ENCODE results near the gene ZNF639.
"Not testable (repeated sequence)": the region's sequence is repeated elsewhere in the genome, so short reads cannot be mapped to it uniquely, and the experiment has no call there.

Gene ZNF639

GRCh38 chr3:179322286-179323196 is at the start of gene ZNF639:
ZNF639 (plus strand) TSS chr3:179323031; CDS start chr3:179328294, 5,263 bp downstream.
- DNase-seq (ENCODE audit: low read depth): peak; percentile 78

GRCh38 chr3:179274434-179274833 is 48.4 kb upstream of the ZNF639 start:
- not testable (repeated sequence) for DNase-seq (ENCODE audit: low read depth)

- DNase-seq (ENCODE audit: low read depth): no peak
Measured at GRCh38 chr3:179276001-179276400, 46.8 kb upstream of the ZNF639 start.

GRCh38 chr3:179276743-179277142 is 46.1 kb upstream of the ZNF639 start:
- DNase-seq (ENCODE audit: low read depth): no peak

GRCh38 chr3:179278151-179278550 is 44.7 kb upstream of the ZNF639 start:
- DNase-seq (ENCODE audit: low read depth): no peak

GRCh38 chr3:179278932-179279693 is 43.7 kb upstream of the ZNF639 start:
- no peak for DNase-seq (ENCODE audit: low read depth)

GRCh38 chr3:179279837-179280236 is 43.0 kb upstream of the ZNF639 start:
- DNase-seq (ENCODE audit: low read depth): no peak

- no peak for DNase-seq (ENCODE audit: low read depth)
Measured at GRCh38 chr3:179281825-179282224, 41.0 kb upstream of the ZNF639 start.

- DNase-seq (ENCODE audit: low read depth): no peak
Measured at GRCh38 chr3:179286331-179286730, 36.5 kb upstream of the ZNF639 start.

GRCh38 chr3:179288845-179289244 is 34.0 kb upstream of the ZNF639 start:
- no peak for DNase-seq (ENCODE audit: low read depth)

GRCh38 chr3:179289295-179289694 is 33.5 kb upstream of the ZNF639 start:
- DNase-seq (ENCODE audit: low read depth): no peak

- peak; percentile 30 for DNase-seq (ENCODE audit: low read depth)
Measured at GRCh38 chr3:179292450-179292849, 30.4 kb upstream of the ZNF639 start.

- peak; percentile 56 for DNase-seq (ENCODE audit: low read depth)
Measured at GRCh38 chr3:179297971-179298725, 24.7 kb upstream of the ZNF639 start.

GRCh38 chr3:179299316-179299715 is 23.5 kb upstream of the ZNF639 start:
- DNase-seq (ENCODE audit: low read depth): no peak

GRCh38 chr3:179299999-179300613 is 22.7 kb upstream of the ZNF639 start:
- DNase-seq (ENCODE audit: low read depth): no peak

- DNase-seq (ENCODE audit: low read depth): no peak
Measured at GRCh38 chr3:179301645-179302044, 21.2 kb upstream of the ZNF639 start.

GRCh38 chr3:179302111-179302510 is 20.7 kb upstream of the ZNF639 start:
- DNase-seq (ENCODE audit: low read depth): no peak

- DNase-seq (ENCODE audit: low read depth): no peak
Measured at GRCh38 chr3:179304605-179305004, 18.2 kb upstream of the ZNF639 start.

GRCh38 chr3:179307362-179307761 is 15.5 kb upstream of the ZNF639 start:
- DNase-seq (ENCODE audit: low read depth): not testable (repeated sequence)

- no peak for DNase-seq (ENCODE audit: low read depth)
Measured at GRCh38 chr3:179308001-179308400, 14.8 kb upstream of the ZNF639 start.

- DNase-seq (ENCODE audit: low read depth): no peak
Measured at GRCh38 chr3:179309225-179310078, 13.4 kb upstream of the ZNF639 start.
